NCI-H748 (cell line): Measurements from ENCODE around the gene SCGN.
"Not testable (repeated sequence)": the region's sequence is repeated elsewhere in the genome, so short reads cannot be mapped to it uniquely, and the experiment has no call there.

Source experiments
- DNase-seq: peaks from one replicate; lab custom pipeline; 2025; ENCODE audit not compliant: unreplicated experiment; lab: John Stamatoyannopoulos, UW

SCGN gene

DNA sequence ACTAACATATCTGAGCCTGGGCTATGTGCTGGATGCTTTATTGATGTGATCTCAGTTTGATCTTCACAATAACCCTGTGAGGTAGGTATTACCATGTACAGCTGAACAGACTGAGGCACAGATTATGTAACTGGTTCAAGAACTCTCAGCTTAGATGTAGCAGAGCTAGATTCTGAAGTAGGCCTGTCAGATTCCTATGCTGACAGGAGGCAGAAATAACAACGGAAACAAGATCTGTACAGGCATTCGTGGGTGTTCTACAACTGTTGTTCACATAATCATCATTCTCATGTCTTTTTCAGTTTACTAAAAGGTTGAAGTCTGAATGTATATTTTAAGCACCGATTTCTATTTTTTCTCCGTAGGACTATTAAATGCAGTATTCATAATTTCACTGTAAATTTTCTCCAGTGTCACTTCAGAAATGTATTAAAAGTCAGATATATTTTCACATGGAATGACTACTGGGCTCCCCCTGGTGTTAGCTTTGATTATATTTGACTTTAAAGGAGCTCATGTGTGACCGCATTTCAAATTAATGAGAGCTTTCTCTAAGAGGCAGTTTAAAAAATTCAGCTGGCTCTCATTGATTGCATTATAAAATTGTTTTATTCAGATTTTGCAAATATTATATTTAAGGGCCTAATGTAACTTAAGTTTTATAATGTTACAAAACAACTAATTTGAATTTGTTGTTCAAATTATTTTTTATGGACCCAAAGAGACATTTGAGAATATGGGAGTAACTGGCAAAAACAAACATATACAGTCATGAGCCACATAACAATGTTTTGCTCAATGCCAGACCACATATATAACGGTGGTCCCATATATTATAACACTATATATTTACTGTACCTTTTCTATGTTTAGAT, 66.1 kb downstream of the SCGN start:
- peak; percentile 78 for DNase-seq

GRCh38 chr6:25726122-25726911, 74.3 kb downstream of the SCGN start:
- DNase-seq, result no peak

- DNase-seq, result no peak
Measured at GRCh38 chr6:25727028-25727427, 75.0 kb downstream of the SCGN start.

DNA sequence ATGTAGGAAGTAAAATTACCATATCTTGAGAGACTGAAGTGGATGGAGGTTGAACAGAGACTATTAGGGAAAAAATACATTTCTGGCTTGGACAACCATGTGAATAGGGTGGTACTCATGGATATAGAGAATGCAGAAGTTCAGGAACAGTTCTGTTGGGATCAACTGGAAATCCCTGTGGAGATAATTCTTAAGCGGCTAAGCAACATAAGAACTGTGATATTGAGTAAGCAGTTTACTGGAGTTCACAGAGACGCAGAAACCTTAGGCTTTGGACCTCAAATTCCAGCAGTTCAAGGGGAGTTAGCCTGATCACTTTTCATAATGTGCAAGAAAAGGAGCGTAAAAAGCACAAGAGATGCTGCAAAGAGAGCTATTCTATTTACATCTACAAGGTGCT, 78.9 kb downstream of the SCGN start:
- DNase-seq, result no peak

DNA sequence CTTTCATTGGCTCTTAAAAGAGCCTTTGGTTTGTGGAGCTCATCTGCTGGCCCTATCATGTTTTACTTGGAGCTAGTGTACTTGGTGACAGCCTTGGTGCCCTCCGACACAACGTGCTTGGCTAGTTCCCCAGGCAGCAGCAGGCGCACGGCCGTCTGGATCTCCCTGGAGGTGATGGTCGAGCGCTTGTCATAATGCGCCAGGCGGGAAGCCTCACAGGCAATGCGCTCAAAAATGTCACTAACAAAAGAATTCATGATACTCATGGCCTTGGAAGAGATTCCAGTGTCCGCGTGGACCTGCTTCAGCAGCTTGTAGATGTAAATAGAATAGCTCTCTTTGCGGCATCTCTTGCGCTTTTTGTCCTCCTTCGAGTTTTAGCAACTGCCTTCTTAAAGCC, 79.7 kb downstream of the SCGN start:
- DNase-seq, result no peak

GRCh38 chr6:25732468-25733198, 80.6 kb downstream of the SCGN start:
- DNase-seq, result no peak

DNA sequence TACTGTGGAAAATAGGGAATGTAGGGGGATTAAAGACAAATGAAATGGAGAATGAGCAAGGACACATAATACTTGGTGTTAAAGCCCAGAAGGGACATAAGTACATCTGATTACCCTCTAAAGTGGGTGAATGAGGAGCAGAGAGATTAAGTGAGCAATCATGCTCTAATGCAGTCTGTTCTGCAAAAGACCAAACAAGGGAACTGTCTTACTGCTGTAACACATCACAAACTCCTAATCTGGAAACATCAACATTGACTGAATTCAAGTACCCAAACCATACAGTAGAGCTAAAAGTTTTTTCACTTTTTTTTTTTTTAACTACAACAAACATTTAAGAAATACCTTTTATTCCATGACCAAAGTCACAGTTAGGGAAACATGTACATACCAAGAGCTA, 83.2 kb downstream of the SCGN start:
- peak; percentile 52 for DNase-seq

DNA sequence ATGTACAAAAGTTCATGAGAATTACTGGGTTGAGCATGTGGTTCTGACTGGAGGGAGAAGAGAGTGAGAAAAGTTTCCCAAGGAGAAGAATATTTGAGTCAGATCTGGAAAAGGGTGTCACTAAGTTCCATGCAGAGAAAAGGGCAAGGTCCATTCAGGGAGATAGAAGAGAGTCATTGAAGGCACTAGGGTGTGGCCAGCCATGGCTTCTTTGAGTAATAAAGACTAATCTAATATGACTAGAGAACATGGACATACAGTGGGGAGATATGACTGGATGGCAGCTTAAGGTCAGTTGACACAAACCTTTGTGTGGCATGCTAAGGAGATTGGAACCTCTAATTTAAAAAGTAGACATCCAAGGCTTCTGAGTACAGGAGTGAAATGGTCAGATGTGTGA, 91.9 kb downstream of the SCGN start:
- DNase-seq, result no peak

GRCh38 chr6:25745836-25746235, 93.8 kb downstream of the SCGN start:
- no peak for DNase-seq

- DNase-seq, result no peak
Measured at GRCh38 chr6:25746968-25747367, 95.0 kb downstream of the SCGN start.

DNA sequence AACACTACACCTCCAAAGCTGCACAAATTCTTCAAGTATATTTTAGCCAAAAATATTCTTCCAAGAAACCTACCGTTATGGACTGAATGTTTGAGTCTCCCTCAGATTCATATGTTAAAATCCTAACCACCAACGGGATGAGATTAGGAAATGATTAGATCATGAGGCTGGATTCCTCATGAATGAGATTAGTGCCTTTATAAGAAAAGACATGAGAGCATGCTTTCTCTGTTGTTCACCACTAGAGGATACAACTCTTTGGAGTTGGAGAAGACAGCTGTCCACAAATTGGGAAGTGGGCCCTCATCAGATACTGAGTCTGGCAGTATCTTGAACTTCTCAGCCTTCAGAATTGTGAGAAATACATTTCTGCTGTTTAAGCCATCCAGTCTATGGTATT, 95.5 kb downstream of the SCGN start:
- no peak for DNase-seq

DNA sequence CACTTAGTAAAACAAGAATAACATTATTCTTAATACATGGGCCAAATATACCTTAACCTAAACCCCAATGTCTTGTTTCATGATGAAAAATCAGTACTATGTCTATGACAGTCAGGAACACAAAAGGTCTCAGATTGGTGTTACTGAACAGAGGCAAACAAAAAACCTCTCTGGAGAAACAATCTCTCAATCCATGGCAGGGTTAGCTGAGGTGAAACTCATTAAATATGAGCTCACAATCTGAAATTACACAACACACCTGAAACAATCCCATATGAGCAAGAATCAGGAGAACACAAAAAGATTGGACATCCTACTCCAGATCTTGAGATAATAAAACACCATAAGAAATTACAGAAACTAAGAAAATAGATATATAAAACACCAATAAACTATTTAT, 96.0 kb downstream of the SCGN start:
- DNase-seq, result no peak

- DNase-seq, result not testable (repeated sequence)
Measured at GRCh38 chr6:25748601-25749517, 96.8 kb downstream of the SCGN start.

DNA sequence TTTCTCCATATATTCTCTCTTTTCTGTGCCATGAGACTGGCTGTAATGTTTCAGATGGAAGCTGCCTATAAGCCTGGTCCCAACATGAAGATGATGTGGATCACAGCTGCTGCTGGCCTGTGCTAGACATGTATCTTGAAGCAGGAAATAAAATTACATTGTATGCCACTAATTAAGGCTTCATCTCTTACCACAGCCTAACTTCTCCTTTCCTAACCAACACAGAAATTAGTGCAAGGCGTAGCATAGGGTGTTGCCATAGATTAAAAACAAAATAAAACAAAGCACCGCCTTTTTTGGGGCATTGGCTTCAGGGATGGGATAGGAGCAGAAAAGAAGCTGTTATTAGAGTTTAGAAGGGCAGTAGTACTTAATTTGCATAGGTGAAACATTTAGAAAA, 97.8 kb downstream of the SCGN start:
- DNase-seq, result no peak

DNA sequence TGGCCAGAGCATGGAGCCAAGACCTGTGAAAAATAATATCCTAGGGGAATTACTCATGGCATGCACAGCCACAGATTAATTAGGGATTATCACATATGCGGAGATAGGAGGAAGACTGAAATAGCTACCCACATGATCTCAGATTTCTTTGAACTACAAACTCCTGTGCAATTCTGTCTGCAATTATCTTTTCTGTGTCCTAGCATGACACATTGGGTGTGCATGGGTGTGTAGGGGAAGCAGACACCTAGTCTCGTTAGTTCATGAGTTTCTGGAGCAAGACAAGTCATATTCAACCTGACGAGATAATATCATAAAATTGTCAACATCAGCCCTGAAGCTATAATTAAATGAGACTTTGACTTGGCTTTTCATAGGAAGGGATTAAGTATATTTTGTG, 98.9 kb downstream of the SCGN start:
- no peak for DNase-seq
